K562 (cell line): Measurements from ENCODE around the gene AP3M1. TPM values are rescaled to one million over a fixed set of nuclear protein-coding genes. Genes with fewer than 3 reads are reported as not detected.

Source experiments
- ADNP ChIP-seq: fragments of 200-800 bp; sonication (Bioruptor generic); IDR thresholded peaks from 2 replicates; pipeline ENCODE4 v1.6.1; 2016; ENCODE audit warnings: missing genetic modification characterization, missing compliant biosample characterization
- E2F8 ChIP-seq: fragments of 450-650 bp; IDR thresholded peaks from 2 replicates; pipeline ENCODE4 v1.7.1; 2018; ENCODE audit warnings: mild to moderate bottlenecking, low read depth; ENCODE audit not compliant: partially characterized antibody
- FOXK1 ChIP-seq: sonication (generic); formaldehyde crosslinking; IDR thresholded peaks from 2 replicates; pipeline ENCODE4 v1.8.0; 2022; ENCODE audit warnings: missing genetic modification reagents, mild to moderate bottlenecking, borderline replicate concordance
- HDAC1 ChIP-seq, 2 experiments: fragments of 450-650 bp; IDR thresholded peaks; 2 replicates each; pipeline ENCODE4 v1.6.1; 2016 to 2017; ENCODE audit warnings: inconsistent platforms in 1 of 2, mild to moderate bottlenecking in 1 of 2, moderate library complexity in 1 of 2
- JUN ChIP-seq, 2 experiments: sonication (generic) in 1 of 2; formaldehyde crosslinking in 1 of 2; IDR thresholded peaks; 2 replicates each; pipeline versions ENCODE4 v1.6.1 to v1.8.0; 2012 to 2022; ENCODE audit warnings: borderline replicate concordance in 2 of 2, mild to moderate bottlenecking in 2 of 2, improper control_type of control experiment in 1 of 2, low read depth in 1 of 2, low read length in 1 of 2, missing genetic modification reagents in 1 of 2
- MTF1 ChIP-seq: fragments of 250-450 bp; sonication (Bioruptor Pico); IDR thresholded peaks from 2 replicates; pipeline ENCODE4 v1.9.0; 2021; ENCODE audit warnings: moderate library complexity, mild to moderate bottlenecking, inconsistent platforms, borderline replicate concordance
- PHF21A ChIP-seq: fragments of 450-650 bp; IDR thresholded peaks from 2 replicates; pipeline ENCODE4 v1.6.1; 2017; ENCODE audit warnings: low read depth, borderline replicate concordance
- RAD21 ChIP-seq, 2 experiments: fragments of 250-450 bp in 1 of 2; fragments of 450-650 bp in 1 of 2; sonication (Bioruptor Pico) in 1 of 2; formaldehyde crosslinking in 1 of 2; IDR thresholded peaks in 1 of 2; conservative IDR thresholded peaks in 1 of 2; 2 replicates each; pipeline versions ENCODE4 v1.4.0 to v1.8.0; 2020 to 2022; ENCODE audit warnings: mild to moderate bottlenecking in 2 of 2, moderate library complexity in 1 of 2
- RBM17 ChIP-seq: fragments of 200-400 bp; formaldehyde crosslinking; IDR thresholded peaks from 2 replicates; pipeline ENCODE4 v1.6.1; 2017; ENCODE audit warnings: low read depth, mild to moderate bottlenecking, low read length, borderline replicate concordance
- SAFB ChIP-seq: fragments of 200-400 bp; formaldehyde crosslinking; IDR thresholded peaks from 2 replicates; pipeline ENCODE4 v1.6.1; 2017; ENCODE audit warnings: low read depth, low read length, borderline replicate concordance
- SMARCB1 ChIP-seq: IDR thresholded peaks from 2 replicates; pipeline ENCODE4 v1.6.1; 2011; ENCODE audit warnings: improper control_type of control experiment, low read depth; ENCODE audit not compliant: insufficient read length
- TCF7 ChIP-seq: sonication (generic); IDR thresholded peaks from 2 replicates; pipeline ENCODE4 v1.6.1; 2016; ENCODE audit warnings: antibody characterized with exemption, borderline replicate concordance
- U2AF1 ChIP-seq: fragments of 200-400 bp; formaldehyde crosslinking; optimal IDR thresholded peaks from 2 replicates; pipeline ENCODE3; 2017; ENCODE audit warnings: mild to moderate bottlenecking, low read depth, low read length, moderate library complexity
- WHSC1 ChIP-seq: IDR thresholded peaks from one replicate; pipeline ENCODE4 v1.6.1; 2012; ENCODE audit warnings: low read length, control low read depth, inconsistent platforms
- ZNF121 ChIP-seq: sonication (generic); formaldehyde crosslinking; conservative IDR thresholded peaks from 2 replicates; pipeline ENCODE4 v1.8.0; 2022; ENCODE audit warnings: missing genetic modification reagents
- ZNF511 ChIP-seq: sonication (generic); formaldehyde crosslinking; IDR thresholded peaks from 2 replicates; pipeline ENCODE4 v1.8.0; 2022; ENCODE audit warnings: mild to moderate bottlenecking, missing genetic modification reagents
- polyA plus RNA-seq, 8 experiments: library from polyadenylated mRNA; depleted of rRNA in 4 of 8; stranded (reverse) in 5 of 8; unstranded in 3 of 8; fragments of >200 nt; fragmentation: Nextera tagmentation in 2 of 8; fragmentation: Illumina TruSeq in 1 of 8; extraction: Ambion mirVana in 2 of 8; extraction: Trizol in 1 of 8; gene quantifications; 2 replicates each; pipeline versions ENCODE4 v1.2.1 to v1.2.3, GENCODE V29; 2011 to 2014; ENCODE audit warnings: inconsistent platforms in 1 of 8, missing spikeins in 1 of 8
- total RNA-seq, 7 experiments: library from RNA; depleted of rRNA in 6 of 7; stranded (reverse); fragments of >200 nt in 6 of 7; fragmentation: Illumina TruSeq in 2 of 7; extraction: Trizol in 2 of 7; gene quantifications; 2 replicates each; pipeline versions ENCODE4 v1.2.1 to v1.2.3, GENCODE V29; 2011 to 2021; ENCODE audit warnings: low replicate concordance in 1 of 7
- TF ChIP-seq, protein P1 (sequence below): fragments of 450-650 bp; IDR thresholded peaks from 2 replicates; pipeline ENCODE4 v1.6.1; 2017; ENCODE audit warnings: mild to moderate bottlenecking, moderate library complexity
- TF ChIP-seq, protein P2 (sequence below): fragments of 250-450 bp; sonication (Bioruptor Pico); IDR thresholded peaks from 2 replicates; pipeline ENCODE4 v1.9.0; 2021; ENCODE audit warnings: mild to moderate bottlenecking, inconsistent platforms

AP3M1 gene
- total and polyA plus RNA-seq, 9 of the 15 experiments (the other 6 are each of a cell fraction or from before 2014, with no cell fraction given), result 44.3 to 135 (median 67.6) TPM

DNA sequence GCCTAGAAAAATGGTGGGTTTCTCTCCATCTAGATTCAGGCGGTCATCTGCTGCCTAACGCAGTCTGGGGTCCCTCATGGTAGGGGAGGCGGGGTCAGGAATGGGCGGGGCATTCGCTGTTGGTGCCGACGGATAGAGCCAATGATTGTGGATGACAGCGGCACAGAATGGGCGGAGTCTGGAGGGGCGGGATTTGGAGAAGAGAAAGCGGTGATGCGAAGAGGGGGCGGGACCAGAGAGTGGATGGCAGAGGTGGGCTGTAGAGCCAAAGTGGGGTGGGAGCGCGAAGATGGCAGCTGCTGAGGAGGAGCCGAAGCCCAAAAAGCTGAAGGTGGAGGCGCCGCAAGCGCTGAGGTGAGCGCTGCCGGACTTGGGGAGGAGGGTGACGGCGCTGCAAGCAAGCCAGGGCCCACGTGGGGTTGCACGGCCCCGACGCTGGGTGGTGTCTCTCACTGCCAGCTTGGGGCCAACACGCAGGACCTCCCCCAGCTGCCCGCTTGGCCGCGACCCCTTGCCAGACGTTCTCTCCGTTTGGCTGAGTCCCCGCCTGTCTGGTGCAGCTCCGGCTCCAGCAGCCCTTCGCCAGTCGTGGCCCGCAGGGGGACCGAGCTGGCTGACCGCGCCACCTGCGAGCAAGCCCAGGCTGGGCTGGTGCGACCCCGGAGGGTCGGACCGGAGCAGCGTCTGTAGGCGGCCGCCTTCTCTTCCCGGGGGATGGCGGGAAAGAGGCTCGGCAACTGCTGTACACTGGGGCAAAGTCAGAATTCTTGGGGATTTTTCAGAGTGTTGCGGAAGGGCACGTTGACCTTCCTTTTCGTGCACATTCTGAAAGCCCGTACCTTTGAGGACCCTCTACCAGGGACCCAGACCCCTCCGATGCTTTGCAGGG lies 606 bp upstream of the AP3M1 start, which contains the start of gene ADK (continued):
- TF ChIP-seq PHF21A, result no peak
- TF ChIP-seq JUN (IDR thresholded peaks at IDR 0.05; ENCODE audit: borderline replicate concordance, low read depth, low read length), result no peak; the same call in 1 of the 2 replicates
- 0 out of 2 replicates have a peak, but pooled peaks have one; percentile 70 for TF ChIP-seq JUN (CRISPR knock-in tag; IDR thresholded peaks at IDR 0.05; ENCODE audit: borderline replicate concordance)
- TF ChIP-seq, protein P1, sequence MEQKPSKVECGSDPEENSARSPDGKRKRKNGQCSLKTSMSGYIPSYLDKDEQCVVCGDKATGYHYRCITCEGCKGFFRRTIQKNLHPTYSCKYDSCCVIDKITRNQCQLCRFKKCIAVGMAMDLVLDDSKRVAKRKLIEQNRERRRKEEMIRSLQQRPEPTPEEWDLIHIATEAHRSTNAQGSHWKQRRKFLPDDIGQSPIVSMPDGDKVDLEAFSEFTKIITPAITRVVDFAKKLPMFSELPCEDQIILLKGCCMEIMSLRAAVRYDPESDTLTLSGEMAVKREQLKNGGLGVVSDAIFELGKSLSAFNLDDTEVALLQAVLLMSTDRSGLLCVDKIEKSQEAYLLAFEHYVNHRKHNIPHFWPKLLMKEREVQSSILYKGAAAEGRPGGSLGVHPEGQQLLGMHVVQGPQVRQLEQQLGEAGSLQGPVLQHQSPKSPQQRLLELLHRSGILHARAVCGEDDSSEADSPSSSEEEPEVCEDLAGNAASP, result no peak
- TF ChIP-seq RAD21 (CRISPR knock-in tag; conservative IDR thresholded peaks at IDR 0.05 in 1 of 2, IDR thresholded peaks at IDR 0.05 in 1 of 2), result peak in 1 of 2 experiments; percentile 41; a peak in 1 of 4 replicates
- no peak for TF ChIP-seq RBM17
- peak; percentile 91; the same call in 1 of the 2 replicates for TF ChIP-seq ZNF511 (CRISPR knock-in tag)
- TF ChIP-seq SMARCB1, result no peak
- no peak for TF ChIP-seq ADNP (tag)
- no peak for TF ChIP-seq MTF1 (CRISPR knock-in tag)
- no peak for TF ChIP-seq U2AF1
- TF ChIP-seq SAFB, result peak; percentile 59; the same call in 1 of the 2 replicates
- peak in 1 of 2 experiments; percentile 100; a peak in 2 of 4 replicates for TF ChIP-seq HDAC1 (IDR thresholded peaks at IDR 0.05)
- TF ChIP-seq TCF7, result no peak
- no peak for TF ChIP-seq WHSC1
- TF ChIP-seq ZNF121 (CRISPR knock-in tag), result 0 out of 2 replicates have a peak, but pooled peaks have one; percentile 8
- TF ChIP-seq FOXK1 (CRISPR knock-in tag), result peak; percentile 83
- TF ChIP-seq, protein P2, sequence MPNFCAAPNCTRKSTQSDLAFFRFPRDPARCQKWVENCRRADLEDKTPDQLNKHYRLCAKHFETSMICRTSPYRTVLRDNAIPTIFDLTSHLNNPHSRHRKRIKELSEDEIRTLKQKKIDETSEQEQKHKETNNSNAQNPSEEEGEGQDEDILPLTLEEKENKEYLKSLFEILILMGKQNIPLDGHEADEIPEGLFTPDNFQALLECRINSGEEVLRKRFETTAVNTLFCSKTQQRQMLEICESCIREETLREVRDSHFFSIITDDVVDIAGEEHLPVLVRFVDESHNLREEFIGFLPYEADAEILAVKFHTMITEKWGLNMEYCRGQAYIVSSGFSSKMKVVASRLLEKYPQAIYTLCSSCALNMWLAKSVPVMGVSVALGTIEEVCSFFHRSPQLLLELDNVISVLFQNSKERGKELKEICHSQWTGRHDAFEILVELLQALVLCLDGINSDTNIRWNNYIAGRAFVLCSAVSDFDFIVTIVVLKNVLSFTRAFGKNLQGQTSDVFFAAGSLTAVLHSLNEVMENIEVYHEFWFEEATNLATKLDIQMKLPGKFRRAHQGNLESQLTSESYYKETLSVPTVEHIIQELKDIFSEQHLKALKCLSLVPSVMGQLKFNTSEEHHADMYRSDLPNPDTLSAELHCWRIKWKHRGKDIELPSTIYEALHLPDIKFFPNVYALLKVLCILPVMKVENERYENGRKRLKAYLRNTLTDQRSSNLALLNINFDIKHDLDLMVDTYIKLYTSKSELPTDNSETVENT (CRISPR knock-in tag), result peak; percentile 95
- peak; percentile 70 for TF ChIP-seq E2F8
